PFSK-1 (cell line): Measurements from ENCODE around the gene CTIF.

ENCODE experiments used
- FOXP2 ChIP-seq: optimal IDR thresholded peaks from 2 replicates; pipeline ENCODE3; 2011; ENCODE audit warnings: borderline replicate concordance, control low read depth, inconsistent platforms; ENCODE audit not compliant: insufficient read depth; ENCODE audit errors: extremely low read length, extremely low read depth
- POLR2AphosphoS5 ChIP-seq: IDR thresholded peaks from 2 replicates; pipeline ENCODE4 v1.6.1; 2012; ENCODE audit warnings: low read depth, mild to moderate bottlenecking, control low read depth, low read length, moderate library complexity
- SIN3A ChIP-seq: IDR thresholded peaks from 2 replicates; pipeline ENCODE4 v1.6.1; 2012; ENCODE audit warnings: mild to moderate bottlenecking, low read length, moderate library complexity, borderline replicate concordance; ENCODE audit not compliant: insufficient read depth
- TAF1 ChIP-seq: IDR thresholded peaks from 2 replicates; pipeline ENCODE4 v1.6.1; 2012; ENCODE audit warnings: low read length, control low read depth, borderline replicate concordance; ENCODE audit not compliant: insufficient read depth
- TF ChIP-seq, protein P1 (sequence below), 2 experiments: IDR thresholded peaks; 2 replicates each; pipeline versions ENCODE4 v1.6.1 to v1.8.0; 2011 to 2012; ENCODE audit warnings: low read depth in 2 of 2, low read length in 2 of 2, control low read depth in 1 of 2, inconsistent platforms in 1 of 2, mild to moderate bottlenecking in 1 of 2, moderate library complexity in 1 of 2; ENCODE audit not compliant: insufficient read depth in 1 of 2

Gene CTIF

DNA sequence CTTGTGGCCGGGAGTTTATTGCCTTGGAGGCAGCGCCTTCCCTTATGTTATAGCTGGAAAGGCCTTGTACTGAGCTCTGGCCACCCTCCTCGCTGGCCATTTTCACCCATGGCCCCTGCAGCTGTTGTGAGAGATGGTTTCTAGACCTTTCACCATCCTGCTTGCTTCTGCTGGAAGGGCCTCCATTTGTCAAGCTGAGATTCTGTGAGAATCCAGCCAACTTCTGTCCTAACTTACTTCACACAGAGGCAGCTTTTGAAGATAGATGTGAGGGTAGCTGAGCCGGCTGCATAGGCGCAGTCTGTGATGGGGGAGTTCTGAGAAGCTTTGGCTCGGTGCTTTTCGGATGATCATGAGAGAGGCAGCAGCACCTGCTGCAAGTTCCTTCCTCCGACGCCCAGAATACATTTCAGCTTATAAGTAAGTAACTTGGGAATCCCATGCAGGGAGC lies 8.7 kb downstream of the CTIF start:
- TF ChIP-seq FOXP2 (no peak), TAF1 (no peak), POLR2AphosphoS5 (no peak), SIN3A (no peak)
- TF ChIP-seq, protein P1, sequence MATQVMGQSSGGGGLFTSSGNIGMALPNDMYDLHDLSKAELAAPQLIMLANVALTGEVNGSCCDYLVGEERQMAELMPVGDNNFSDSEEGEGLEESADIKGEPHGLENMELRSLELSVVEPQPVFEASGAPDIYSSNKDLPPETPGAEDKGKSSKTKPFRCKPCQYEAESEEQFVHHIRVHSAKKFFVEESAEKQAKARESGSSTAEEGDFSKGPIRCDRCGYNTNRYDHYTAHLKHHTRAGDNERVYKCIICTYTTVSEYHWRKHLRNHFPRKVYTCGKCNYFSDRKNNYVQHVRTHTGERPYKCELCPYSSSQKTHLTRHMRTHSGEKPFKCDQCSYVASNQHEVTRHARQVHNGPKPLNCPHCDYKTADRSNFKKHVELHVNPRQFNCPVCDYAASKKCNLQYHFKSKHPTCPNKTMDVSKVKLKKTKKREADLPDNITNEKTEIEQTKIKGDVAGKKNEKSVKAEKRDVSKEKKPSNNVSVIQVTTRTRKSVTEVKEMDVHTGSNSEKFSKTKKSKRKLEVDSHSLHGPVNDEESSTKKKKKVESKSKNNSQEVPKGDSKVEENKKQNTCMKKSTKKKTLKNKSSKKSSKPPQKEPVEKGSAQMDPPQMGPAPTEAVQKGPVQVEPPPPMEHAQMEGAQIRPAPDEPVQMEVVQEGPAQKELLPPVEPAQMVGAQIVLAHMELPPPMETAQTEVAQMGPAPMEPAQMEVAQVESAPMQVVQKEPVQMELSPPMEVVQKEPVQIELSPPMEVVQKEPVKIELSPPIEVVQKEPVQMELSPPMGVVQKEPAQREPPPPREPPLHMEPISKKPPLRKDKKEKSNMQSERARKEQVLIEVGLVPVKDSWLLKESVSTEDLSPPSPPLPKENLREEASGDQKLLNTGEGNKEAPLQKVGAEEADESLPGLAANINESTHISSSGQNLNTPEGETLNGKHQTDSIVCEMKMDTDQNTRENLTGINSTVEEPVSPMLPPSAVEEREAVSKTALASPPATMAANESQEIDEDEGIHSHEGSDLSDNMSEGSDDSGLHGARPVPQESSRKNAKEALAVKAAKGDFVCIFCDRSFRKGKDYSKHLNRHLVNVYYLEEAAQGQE (IDR thresholded peaks at IDR 0.05; ENCODE audit: insufficient read depth in 1 of 2, low read depth in 2 of 2, low read length in 2 of 2): no peak

DNA sequence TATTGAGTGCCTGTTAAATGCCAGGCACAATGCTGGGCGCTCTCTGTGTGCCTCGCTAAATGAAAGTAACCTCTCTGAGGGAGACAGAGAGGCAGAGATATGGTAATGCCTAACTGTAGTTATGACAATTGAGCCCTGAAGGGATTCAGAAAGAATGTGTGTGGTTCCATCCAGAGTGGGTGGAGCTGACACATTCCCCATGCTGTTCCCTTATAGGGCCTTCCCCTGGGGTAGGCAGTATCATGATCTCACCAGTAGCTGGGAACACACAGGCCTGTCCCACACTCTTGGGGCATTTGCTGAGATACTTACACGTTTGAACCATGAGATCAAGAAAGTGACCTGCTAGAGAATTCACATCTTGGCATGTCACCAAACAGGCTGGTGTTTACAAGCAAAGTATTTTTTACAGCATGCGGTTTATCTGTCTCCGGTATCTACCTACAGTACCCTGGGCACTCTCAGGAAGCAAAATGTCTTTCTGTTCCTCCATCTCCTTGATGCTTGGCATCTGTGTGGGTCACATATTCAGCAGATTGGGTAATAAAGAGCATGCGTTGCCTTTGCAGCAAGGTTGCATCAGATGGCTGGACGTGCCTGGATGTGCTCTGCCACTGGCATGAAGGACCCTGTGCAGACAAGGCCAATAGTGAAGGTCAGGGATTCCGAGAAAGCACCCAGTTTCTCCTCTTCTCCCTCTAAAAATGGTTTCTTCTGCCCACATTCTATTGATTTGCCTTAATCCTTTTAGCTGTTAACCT lies 9.4 kb downstream of the CTIF start:
- TF ChIP-seq FOXP2 (no peak), TAF1 (no peak), POLR2AphosphoS5 (no peak), SIN3A (no peak)
- TF ChIP-seq, protein P1 (IDR thresholded peaks at IDR 0.05; ENCODE audit: insufficient read depth in 1 of 2, low read depth in 2 of 2, low read length in 2 of 2): no peak

DNA sequence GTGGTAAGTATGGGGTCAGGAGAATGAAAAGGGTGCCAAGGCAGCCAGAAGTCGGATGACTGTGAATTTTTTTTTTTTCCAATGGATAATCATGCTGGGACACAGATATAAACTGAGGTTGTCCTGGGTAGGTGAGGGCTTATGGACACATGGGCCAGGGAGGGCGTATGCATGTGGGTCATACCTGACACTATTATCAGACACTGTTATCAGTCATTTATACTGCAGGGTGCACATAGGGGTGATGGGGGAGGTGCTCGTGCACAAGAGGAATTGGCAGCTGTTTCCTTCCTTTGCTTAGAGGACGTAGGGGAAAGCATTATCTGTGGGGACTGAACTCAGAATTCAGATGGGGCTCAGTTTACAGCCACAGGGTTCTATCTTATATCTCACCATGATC lies 10.1 kb downstream of the CTIF start:
- TF ChIP-seq TAF1: no peak
- TF ChIP-seq, protein P1 (IDR thresholded peaks at IDR 0.05; ENCODE audit: insufficient read depth in 1 of 2, low read depth in 2 of 2, low read length in 2 of 2): no peak
- no peak for TF ChIP-seq FOXP2
- TF ChIP-seq POLR2AphosphoS5: no peak
- no peak for TF ChIP-seq SIN3A

DNA sequence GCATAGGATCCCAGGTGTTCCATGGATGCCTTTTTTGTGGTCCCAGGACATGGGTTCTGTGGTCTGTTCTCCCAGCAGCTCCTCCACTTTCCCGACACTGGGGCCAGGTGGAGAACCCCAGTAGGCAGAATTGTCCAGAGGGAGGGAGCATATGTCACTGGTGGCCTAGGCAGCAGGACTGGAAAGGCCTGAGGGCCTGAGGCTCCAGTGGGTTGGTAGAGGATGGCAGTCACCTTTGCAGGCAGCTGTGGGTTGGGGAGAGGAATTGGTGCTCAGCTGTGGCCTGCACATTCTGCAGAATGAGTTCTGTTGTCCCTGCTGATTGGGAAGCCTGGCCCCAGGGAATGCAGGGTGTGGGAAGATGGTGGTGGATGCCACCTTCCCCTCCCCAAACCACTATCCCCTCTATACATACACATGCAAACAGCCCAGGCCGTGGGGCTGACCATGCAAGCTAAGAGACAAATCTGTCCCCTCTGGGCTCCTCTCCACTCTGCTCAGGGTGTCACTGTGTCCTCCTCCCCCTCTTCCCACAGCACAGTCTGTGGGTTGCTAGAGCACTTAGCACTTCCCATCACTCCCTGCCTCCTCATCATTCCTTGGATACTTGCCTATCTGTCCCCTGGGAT lies 11.4 kb downstream of the CTIF start:
- TF ChIP-seq, protein P1 (IDR thresholded peaks at IDR 0.05; ENCODE audit: insufficient read depth in 1 of 2, low read depth in 2 of 2, low read length in 2 of 2): no peak
- TF ChIP-seq POLR2AphosphoS5: no peak
- TF ChIP-seq FOXP2: no peak
- no peak for TF ChIP-seq TAF1
- no peak for TF ChIP-seq SIN3A
